Stimulated activated CD8-positive, alpha-beta memory T cell treated with anti-CD3 and anti-CD28 coated beads, Interleukin-2, amount 100 ng/mL, for 1 hour (primary cell): ENCODE measurements around the gene USP47.

Experiments used
- DNase-seq, 2 donors: peaks; one replicate each; pipeline ENCODE4 v3.0.0-alpha.2; 2020; ENCODE audit warnings: low read depth in 2 of 2

The USP47 gene

GRCh38 chr11:11998091-11998781 is 156.5 kb downstream of the USP47 start:
- no peak for DNase-seq

DNA sequence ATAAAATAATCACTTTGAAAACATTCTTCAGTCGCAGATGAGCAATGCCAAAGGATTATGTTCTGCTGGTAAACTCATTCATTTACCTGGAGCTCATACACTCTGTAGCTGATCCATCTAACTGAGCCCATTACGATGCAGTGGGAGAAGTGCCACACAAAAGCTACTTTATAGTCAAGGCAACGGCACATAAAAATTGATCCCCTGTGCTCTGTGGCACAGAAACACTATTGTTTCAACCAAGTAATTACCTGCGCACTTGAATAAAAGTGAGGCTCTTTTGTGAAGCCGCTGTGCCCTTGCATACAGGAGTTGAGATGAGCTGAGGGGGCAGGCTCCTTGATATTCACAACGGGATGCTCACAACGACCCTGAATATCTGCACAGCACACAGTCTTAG is 159.4 kb downstream of the USP47 start:
- no peak for DNase-seq

DNA sequence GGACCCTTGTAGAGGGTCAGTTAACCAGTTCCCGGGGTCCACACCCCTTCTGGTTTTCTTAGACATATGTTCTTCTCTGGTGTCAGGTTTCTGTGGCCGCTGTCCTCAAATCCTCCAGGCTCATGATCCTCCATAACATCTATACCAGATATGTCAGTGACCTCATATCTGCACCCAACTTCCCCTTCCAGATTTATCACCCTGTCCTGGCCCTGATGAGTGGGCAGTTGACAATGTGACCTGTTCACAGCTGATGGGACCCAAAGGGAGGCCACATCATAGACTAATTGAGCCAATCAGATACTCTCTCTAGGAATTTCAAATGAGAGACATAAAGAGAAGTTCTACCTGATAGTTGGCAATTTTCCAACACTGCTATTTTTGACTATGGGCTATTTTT is 161.6 kb downstream of the USP47 start:
- DNase-seq = no peak

DNA sequence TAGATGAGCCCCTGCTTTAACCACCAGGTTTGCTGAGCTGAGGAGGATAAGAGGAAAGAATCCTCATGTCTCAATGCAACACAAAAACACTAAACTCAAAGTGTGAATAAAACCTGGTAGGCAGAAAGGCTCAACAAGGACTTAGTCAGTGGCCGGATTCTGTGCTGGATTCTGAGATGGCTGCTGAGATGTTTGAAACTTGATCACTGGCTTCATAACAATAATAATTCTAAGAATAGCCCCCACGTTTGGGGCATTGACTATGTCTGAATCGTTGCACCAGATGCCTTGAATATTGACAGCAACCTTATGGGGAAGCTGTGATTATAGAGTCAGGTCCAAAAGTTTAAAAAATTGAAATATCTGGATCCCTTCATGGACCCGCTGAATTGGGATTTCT is 162.0 kb downstream of the USP47 start:
- DNase-seq = no peak

GRCh38 chr11:12005061-12005460 is 163.3 kb downstream of the USP47 start:
- DNase-seq = no peak

DNA sequence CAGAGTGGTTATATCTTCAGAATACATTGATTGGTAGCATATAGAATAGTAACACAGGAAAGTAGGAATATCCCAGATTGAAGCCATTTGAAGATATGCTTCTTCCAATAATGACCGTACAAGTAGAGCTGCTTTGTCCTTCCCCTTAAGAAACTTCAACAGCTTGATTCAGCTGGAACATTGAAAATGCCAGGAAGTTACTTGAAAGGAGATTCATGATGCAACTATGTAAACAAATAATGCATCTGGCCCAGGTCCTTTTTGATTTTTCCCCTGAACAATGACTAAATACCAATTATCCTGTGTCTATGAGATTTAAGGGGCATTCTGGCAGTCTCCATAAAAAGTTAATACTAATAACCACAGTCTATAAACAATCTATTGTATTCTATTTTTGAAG is 163.7 kb downstream of the USP47 start:
- no peak for DNase-seq

DNA sequence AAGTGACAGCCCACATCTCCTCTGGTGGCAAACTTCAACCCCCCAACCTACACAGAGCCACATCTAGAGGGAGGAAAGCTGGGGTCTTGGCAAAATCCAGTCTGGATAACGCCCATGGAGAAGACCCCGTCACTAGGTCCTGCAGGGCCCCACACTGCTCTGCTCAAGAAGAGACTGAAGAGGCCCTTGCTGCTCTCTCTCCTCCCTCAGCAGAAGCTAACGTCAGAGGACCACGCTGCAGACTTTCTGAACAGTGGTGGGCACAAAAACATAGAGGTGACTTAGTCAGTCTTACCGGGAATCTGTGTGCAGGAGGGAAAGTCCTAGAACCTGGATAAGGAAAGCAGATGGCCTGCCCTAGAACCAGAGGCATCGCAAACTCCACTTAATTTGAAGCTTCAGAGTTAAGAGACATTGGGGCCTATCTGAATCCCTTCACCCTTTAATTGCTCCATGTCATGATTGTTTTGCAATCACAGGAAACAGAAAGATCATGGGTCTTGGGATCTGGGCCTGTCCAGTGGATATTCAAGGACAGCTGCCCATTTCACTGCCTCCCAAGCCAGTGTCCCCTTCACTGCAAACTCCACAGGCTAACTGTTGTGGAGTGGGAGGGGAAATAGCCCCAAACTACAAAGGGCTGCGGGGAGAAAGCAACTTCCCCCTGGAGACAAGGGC is 164.9 kb downstream of the USP47 start:
- no peak for DNase-seq

DNA sequence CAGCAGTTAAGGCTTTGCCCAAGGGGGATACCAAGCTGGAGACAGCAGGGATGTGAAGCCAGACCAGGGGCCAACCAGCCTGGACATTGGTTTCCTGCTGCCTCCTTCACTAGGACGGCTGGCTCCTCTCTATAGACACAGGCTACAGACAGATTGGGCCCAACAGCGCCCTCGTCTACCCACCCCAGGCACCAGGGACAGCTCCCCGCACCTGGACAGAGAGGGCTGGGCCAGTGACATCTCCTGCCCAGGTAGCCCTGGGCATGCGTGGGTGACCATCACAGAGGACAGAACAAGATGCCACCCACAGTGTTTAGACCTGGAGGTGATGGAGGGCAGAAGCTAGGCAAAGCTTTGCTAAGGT is 165.4 kb downstream of the USP47 start:
- DNase-seq = no peak

DNA sequence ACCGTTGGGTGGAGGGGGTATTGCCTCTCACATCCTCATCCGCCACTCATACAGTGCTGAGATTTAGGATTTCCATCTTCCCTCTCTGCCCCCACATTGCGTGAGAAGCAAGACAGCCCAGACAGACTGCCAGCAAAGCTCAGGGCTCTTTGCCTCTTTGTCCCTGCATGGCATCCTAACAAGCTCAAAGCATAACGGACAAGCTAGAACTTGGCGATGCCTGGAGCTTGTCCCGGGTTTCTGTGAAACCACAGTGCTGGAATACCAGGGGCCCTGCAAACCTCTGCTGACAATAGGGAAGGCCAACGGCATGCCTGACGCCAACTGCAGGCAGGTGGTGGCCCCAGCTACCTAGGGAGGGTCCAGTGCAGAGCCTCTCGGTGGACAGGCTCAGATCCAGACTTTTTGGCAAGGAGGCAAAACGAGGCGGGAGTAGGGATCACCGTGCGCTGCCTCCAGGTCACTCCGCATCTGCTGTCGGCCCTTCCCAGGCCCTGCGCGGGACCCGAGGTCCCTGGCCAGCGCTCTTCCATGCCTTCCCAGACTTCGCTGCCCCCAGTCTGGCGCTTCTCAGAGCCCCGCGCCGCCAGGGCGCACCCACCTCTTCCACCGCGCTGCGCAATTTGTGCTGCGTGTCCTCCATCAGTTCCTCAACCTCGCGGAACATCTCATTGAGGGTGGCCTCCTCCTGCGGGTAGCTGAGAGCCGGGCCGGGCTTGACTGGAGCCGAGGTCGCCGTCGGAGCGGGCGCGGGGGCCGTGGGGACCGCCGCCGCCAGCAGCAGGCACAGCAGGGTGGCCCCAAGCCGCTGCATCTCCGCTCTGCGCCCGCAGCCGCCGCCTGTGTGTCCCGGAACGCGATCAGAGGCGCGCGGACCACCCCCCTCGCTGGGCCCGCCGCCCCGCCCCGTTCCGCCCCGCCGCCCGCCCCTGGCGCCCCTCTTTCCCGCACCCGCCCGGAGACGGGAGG is 166.3 kb downstream of the USP47 start, which contains the start of gene DKK3:
DKK3 (minus strand) TSS at position 858 of the 969 bp plus-strand sequence; CDS start at position 814, 44 bp downstream.
- no peak for DNase-seq
